GM21786 (cell line): ENCODE measurements around the gene RCAN2.
A peak's percentile ranks its signal among the peaks of the same experiment; 100 is the strongest.

ENCODE experiments used
- ATAC-seq: cut with Tn5 transposase; IDR thresholded peaks from one replicate; pipeline ENCODE4 v1.9.1; 2021; ENCODE audit not compliant: unreplicated experiment

The RCAN2 gene

GRCh38 chr6:46263707-46264086, 227.6 kb downstream of the RCAN2 start:
- ATAC-seq, result no peak

GRCh38 chr6:46262928-46263706, 228.1 kb downstream of the RCAN2 start:
- no peak for ATAC-seq

GRCh38 chr6:46258249-46258648, 233.0 kb downstream of the RCAN2 start:
- ATAC-seq, result no peak

- no peak for ATAC-seq
These were observed 235.7 kb downstream of the RCAN2 start for GRCh38 chr6:46255528-46255927.

GRCh38 chr6:46254946-46255345, 236.3 kb downstream of the RCAN2 start:
- ATAC-seq, result no peak

DNA sequence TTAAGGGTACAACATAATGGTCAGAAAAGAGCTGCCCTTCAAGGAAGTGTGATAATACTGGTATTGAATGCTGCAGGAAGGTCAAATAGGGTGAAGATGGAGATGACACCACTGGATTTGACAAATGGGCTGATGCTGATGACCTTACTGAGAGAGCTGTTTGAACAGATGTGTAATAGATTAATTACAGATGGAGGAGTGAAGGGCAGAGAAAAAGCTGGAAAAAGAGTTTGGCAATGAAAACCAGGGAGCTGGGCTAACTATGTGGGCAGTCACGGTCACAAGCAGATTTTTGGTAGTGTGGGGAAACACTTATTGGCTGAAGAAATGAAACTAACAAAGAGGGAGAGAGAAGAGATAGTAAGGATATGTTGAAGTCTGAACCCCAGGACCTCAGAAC, 236.9 kb downstream of the RCAN2 start:
- ATAC-seq, result no peak

GRCh38 chr6:46251583-46252339, 239.5 kb downstream of the RCAN2 start:
- ATAC-seq, result no peak

DNA sequence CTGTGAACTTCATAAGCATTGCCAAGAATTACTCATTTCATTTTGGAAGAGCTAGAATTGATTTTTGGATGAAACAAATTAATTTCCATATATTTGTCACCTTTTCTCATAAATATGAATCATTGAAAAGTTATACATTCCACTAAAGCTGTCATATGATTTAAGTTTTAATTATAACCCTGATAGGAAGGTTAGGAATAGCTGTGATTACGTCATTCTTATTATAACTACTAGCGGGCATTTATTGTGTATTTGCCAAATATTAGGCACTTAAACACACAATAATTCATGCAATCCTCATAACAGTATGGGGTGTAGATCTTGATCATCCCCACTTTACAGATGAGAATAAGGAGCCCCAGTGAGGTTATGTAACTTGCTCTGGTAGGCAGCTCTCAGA, 243.1 kb downstream of the RCAN2 start:
- no peak for ATAC-seq

DNA sequence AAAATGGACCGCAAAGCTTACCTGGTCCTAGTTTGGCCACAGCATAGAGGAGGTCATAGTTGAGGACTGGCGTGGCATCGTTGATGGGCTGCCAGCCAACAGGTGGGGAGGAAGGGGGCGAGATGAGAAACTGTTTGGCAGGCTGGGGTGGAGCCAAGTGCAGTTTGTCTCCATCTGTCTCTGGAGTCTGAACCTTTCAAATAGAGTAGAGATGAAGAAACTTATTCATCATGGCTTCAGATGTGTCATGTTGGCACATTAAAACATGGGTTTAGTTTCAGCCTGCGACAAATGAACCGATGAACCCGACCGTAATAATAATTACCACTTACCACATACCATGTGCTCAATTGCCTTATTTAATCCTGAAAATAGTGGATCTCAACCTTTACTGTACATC, 244.5 kb downstream of the RCAN2 start:
- ATAC-seq, result no peak

GRCh38 chr6:46246081-46246480, 245.2 kb downstream of the RCAN2 start:
- ATAC-seq, result no peak

DNA sequence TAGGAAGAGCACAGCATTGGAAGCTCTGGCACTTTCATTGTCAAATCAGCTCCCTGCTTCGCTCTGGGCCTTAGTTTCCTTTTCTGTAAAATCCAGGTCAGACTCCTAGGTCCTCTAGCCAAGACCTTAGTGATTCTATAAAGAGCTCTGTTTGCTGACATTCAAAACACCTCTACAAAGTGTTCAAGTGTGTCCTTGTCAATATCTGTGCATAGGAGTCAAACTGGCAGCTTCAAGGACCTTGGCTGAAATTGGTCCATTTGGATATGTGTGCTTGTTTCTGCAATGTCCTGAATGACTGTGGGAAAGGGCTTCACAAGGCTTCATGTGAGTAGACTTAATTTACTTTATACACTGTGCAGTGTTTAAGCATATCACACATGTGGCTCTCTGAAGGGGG, 246.6 kb downstream of the RCAN2 start:
- ATAC-seq, result no peak

DNA sequence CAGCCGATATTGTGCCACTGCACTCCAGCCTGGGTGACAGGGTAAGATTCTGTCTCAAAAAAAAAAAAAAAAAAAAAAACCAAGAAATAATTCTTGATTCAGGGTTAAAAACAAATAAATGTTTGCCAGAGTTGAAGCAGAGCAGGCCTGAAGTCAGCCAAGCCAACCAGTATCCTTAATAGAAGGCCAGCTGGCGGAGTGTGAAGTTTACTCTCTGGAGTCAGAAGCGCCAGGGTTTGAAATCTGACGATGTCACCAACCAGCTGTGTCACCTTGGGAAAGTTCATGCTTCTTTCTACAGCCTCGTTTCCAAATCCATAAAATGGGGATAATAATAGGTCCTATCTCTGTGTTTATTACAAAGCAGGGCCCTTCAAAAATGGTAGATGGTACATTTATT, 247.5 kb downstream of the RCAN2 start:
- no peak for ATAC-seq

DNA sequence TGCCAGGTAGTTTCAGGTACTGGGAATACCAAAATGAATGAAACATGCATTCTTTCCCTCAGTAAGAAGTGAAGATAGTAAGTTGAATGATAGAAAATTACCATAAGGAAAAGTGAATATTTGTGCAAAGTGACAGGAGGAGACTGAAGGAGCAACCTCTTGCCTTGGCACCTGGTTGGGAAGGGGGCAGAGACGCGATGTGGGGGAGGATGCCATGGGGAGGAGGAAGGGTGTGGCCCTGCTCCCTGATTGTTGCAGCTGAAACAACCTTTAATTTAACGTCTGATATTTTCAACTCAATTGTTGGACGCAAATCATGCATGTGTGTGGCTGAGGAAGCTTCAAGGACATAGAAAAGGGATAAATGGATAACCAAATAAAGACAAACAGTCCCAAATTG, 248.3 kb downstream of the RCAN2 start:
- no peak for ATAC-seq

GRCh38 chr6:46240866-46241565, 250.2 kb downstream of the RCAN2 start:
- ATAC-seq, result no peak

- no peak for ATAC-seq
These were observed 254.5 kb downstream of the RCAN2 start for GRCh38 chr6:46236752-46237151.

DNA sequence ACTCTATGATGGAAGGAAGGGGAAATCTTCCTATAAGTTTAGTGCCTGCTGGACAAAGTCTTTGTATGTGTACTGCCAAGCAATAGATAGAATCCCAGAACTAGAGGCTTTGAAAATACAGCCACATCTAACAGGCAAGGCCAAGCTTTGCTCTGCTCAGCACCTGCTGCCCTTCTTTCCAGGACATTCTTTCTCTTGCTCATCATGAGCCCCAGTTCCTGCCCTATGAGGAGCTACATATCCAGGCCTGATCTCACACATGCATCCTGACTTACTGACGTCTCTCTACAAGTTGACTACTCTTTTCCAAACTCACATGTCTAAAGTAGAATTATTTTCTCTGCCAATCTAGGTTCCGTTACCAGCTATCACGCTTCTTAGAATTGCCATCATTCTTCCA, 256.0 kb downstream of the RCAN2 start:
- ATAC-seq, result no peak

DNA sequence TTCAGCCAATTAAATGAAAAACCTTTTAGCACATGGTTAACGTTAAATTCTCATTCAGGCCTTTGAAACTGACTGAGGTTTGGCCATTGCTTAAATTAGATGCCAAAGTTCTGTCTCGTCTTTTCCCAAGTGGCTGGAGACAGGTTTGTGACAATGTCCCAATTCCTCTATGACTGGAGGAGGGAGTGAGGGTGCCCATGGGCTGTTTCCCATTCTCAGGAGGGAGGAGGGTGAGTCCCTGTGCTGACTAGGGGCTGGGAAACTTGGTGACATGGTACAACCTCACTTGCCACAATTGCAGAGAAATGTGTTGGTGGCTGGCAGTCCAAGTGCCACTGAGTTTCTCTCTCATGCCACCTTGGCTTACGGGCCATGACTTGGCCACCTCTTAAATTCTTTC, 256.5 kb downstream of the RCAN2 start:
- no peak for ATAC-seq

DNA sequence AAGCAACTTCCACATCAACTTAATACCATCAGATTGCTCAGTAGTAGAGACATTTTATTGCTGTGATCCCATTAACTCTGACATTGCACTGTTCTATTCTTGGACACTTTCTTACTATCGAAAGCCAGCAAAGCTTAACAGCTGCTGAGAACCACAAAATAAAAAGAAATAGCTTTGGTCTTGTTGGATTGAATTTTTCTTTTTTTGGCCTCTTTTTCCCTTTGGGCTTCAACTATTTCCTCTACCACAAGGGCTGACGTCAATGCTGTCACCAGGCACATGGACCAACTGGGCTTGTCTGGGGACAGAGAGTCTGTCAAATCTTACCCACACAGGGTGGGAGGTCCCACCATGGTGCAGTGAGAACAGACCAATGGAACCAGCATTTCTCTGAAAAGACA, 257.1 kb downstream of the RCAN2 start:
- ATAC-seq, result no peak

DNA sequence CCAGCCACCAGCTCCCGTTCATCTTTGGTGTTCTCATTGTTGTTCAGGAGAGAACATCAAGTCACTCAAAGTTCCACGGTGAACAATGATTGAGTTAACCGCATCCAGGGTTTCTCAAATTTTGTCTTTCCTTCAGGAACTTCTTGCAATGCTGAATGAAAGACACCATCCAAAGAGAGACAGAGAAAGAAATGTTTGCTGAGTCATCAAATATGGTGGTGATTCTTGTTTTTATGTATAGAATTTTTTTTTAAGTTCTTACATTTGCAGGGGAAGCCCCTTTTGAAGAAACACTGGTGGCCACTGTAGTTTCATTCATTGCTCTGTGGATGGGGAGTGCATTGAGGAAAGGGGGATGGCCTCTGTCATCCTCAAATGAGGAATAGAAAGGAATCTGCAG, 258.1 kb downstream of the RCAN2 start:
- ATAC-seq, result no peak

- no peak for ATAC-seq
These were observed 269.0 kb downstream of the RCAN2 start for GRCh38 chr6:46222286-46222685.

DNA sequence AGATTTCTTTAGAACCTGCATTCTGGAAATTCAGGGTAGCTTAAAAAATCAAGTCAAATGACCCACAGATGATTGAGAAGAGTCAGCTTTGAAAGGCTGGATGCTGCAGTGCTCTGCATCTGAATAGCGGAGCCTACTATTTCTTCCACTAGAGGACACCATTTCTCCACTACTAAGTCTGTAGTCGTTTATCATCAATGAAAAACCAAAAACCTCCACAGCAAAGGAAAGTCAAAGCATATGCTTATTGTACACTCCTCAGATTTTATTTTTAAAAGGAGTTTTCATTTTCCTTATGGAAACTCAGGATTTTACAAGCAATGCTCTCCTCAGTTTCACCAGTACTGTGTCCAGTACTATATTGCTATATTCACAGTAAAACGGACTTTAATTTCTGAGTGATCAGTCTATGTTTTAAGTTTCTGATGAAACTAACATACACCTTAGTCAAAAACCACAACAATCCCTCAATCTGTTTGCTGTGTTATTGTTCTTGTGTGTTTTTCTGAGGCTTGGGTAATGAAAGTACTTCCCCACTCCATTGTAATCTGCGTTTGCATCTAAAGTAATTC, 269.9 kb downstream of the RCAN2 start:
- ATAC-seq, result peak; percentile 48
